Heart right ventricle (tissue), 16 donors: ENCODE results near the gene NAPA. TPM values are rescaled to one million over a fixed set of nuclear protein-coding genes. Genes with fewer than 3 reads are reported as not detected.

Experiments used
- ATAC-seq, 8 donors: fragments of 200-7000 bp; cut with Tn5 transposase; one replicate each; pipeline ENCODE4 v1.9.1; 2020; ENCODE audit warnings: mild to moderate bottlenecking in 8 of 8, moderate library complexity in 8 of 8, moderate number of reproducible peaks in 1 of 8
- DNase-seq, 2 donors: peaks; one replicate each; pipeline ENCODE4 v3.0.0-alpha.2; 2020
- H3K27ac ChIP-seq, 10 donors: fragments of 200-600 bp; sonication (generic) in 2 of 10; one replicate each; pipeline versions ENCODE4 v1.5.0 to v1.8.0; 2020 to 2022; ENCODE audit warnings: mild to moderate bottlenecking in 3 of 10
- H3K27me3 ChIP-seq, 7 donors: fragments of 200-600 bp; one replicate each; pipeline ENCODE4 v1.8.0; 2021 to 2022; ENCODE audit warnings: mild to moderate bottlenecking in 2 of 7
- H3K36me3 ChIP-seq, 9 donors: fragments of 200-600 bp; sonication (generic) in 1 of 9; one replicate each; pipeline versions ENCODE4 v1.5.0 to v1.8.0; 2020 to 2022; ENCODE audit warnings: mild to moderate bottlenecking in 2 of 9
- H3K4me1 ChIP-seq, 9 donors: fragments of 200-600 bp; sonication (generic) in 1 of 9; one replicate each; pipeline versions ENCODE4 v1.5.0 to v1.8.0; 2020 to 2022; ENCODE audit warnings: mild to moderate bottlenecking in 4 of 9
- H3K4me3 ChIP-seq, 10 donors: fragments of 200-600 bp; sonication (generic) in 2 of 10; one replicate each; pipeline versions ENCODE4 v1.5.0 to v1.8.0; 2020 to 2022; ENCODE audit warnings: mild to moderate bottlenecking in 7 of 10, moderate library complexity in 2 of 10
- H3K9me3 ChIP-seq, 11 donors: fragments of 200-600 bp in 10 of 11; sonication (generic) in 2 of 11; one replicate each; pipeline versions ENCODE4 v1.5.0 to v1.8.0; 2013 to 2022; ENCODE audit warnings: mild to moderate bottlenecking in 2 of 11, control low read depth in 1 of 11, moderate library complexity in 1 of 11
- WGBS, 2 donors: extraction: QIAGEN DNeasy Blood & Tissue Kit; methylation state at CpG; one replicate each; pipeline ENCODE4 v1.1.7; 2013; ENCODE audit warnings: inconsistent platforms in 1 of 2; 5-methylcytosine and 5-hydroxymethylcytosine counted together
- intact Hi-C, 10 donors: fragments of 100-400 bp; cut with DNase I; formaldehyde crosslinking; loops; one replicate each; pipeline versions ENCODE4 v1.11.1 to v1.14.2; 2022
- polyA plus RNA-seq, 2 donors: library from polyadenylated mRNA; stranded (reverse); fragments of 200-250 nt; gene quantifications; one replicate each; pipeline ENCODE4 v1.2.3, GENCODE V29; 2013
- total RNA-seq, 10 donors: library from RNA; stranded (reverse); fragmentation: NEBNext Ultra II Directional in 3 of 10; extraction: Animal tissue kit (Norgen Biotek cat#: 25700) in 3 of 10; gene quantifications; one replicate each; pipeline versions ENCODE4 v1.2.1 to v1.2.4, GENCODE V29; 2021 to 2023
- TF ChIP-seq, protein P1 (sequence below), 9 donors: fragments of 200-600 bp; sonication (generic) in 2 of 9; IDR thresholded peaks; one replicate each; pipeline versions ENCODE4 v1.5.0 to v1.8.0; 2021 to 2022; ENCODE audit warnings: antibody characterized with exemption in 9 of 9, mild to moderate bottlenecking in 5 of 9, moderate library complexity in 1 of 9
- donor health status: Arrhythmogenic right ventricular cardiomyopathy.
- donor health status: ischemic (EF 13 %, LVEDD 7.1; RV severe dilation, severe dysfunction).
- donor health status: healthy with polysubstance abuse.
- donor health status: DM: no; HTN: yes; CAD: no.
- donor health status: DM: no; HTN: no; CAD: no.
- donor health status: ischemic (EF 25% LVEDD 6.9; RV normal size, moderate dysfunction).
- donor health status: ischemic (EF 25% LVEDD 5.7; RV mildly dilated, moderate dysfunction).
- donor health status: healthy.
- donor health status: DM: yes; HTN: yes; CAD: no.
- donor health status: Ischemic cardiomyopathy.
- donor health status: ischemic (EF 35%, LVEDD 5.7; RV mildly dilated, moderate dysfunction).
- donor health status: nonischemic (EF 11% LVEDD 7.7; RV severe dilation, severe dysfunction).
- donor health status: DM: yes; HTN: yes; CAD: no.
- donor health status: PGD.
- donor health status: ischemic (EF 29% LVEDD 5.4; RV normal size, mild dysfunction).
- donor health status: nonischemic (EF 23%, LVEDD 6.1; RV moderate dilation, normal function).

Gene NAPA
- total and polyA plus RNA-seq, 12 donors = 115 to 183 (median 125) TPM

- peak overlapping the region in 7 of 10 donors; percentile 5 to 71 (median 55) for H3K27ac ChIP-seq
- WGBS, 2 donors = 81% methylated on average over 5 of the region's 5 CpGs
- H3K4me3 ChIP-seq = no peak overlapping the region
- DNase-seq (no peak), ATAC-seq (no peak)
- TF ChIP-seq, protein P1, sequence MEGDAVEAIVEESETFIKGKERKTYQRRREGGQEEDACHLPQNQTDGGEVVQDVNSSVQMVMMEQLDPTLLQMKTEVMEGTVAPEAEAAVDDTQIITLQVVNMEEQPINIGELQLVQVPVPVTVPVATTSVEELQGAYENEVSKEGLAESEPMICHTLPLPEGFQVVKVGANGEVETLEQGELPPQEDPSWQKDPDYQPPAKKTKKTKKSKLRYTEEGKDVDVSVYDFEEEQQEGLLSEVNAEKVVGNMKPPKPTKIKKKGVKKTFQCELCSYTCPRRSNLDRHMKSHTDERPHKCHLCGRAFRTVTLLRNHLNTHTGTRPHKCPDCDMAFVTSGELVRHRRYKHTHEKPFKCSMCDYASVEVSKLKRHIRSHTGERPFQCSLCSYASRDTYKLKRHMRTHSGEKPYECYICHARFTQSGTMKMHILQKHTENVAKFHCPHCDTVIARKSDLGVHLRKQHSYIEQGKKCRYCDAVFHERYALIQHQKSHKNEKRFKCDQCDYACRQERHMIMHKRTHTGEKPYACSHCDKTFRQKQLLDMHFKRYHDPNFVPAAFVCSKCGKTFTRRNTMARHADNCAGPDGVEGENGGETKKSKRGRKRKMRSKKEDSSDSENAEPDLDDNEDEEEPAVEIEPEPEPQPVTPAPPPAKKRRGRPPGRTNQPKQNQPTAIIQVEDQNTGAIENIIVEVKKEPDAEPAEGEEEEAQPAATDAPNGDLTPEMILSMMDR (IDR thresholded peaks at IDR 0.05) = no peak
- intact Hi-C loops = no loop called here
- no peaks in the 10 kb centered on the region for H3K9me3 ChIP-seq
- no peaks in the 10 kb centered on the region for H3K27me3 ChIP-seq
- peaks cover 0 to 70% (median 36%) of the 10 kb centered on the region in 9 donors for H3K4me1 ChIP-seq
- peaks cover 0 to 93% (median 33%) of the 10 kb centered on the region in 9 donors for H3K36me3 ChIP-seq
These were observed 20.7 kb downstream of the NAPA start for GRCh38 chr19:47494211-47494547.

DNA sequence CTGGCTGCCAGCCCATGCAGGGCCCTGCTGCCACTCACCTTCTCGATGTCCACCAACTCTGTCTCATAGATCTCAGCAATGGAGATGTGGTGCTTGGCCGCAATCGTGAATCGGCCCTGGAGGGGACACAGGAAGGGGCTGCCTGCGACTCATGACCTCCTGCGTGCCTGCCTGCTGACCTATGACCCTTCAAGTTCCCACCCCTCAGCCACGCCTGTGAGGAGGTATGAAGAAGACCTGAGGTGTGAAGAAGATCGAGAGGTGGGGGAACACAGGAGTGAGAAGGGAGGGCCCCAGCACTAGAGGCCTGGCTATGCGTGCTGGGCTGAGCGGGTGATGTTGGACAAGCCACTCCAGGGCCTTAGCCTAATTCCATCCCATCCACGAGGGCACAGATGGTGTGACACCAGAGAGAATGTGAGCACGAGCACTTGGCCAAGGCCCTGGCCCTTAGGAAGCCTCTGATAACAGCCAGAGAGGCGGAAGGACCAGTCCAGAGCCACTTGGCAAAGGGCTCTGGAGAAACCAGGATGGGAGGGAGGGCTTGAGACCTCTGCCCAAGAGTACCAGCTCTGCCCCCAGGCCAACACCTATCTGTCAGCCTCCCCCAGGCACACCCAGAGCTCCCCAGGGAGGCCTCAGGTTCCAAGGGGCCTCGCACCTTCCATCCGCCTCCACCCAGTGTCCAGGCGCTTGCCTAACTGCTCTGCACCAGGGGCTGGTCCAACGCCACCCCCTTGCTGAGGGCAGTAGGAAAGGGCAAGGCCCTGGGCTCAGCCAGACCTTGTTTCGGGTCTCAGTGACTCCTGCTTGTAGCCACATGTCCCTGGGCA, 21.3 kb downstream of the NAPA start:
- H3K27me3 ChIP-seq = no peaks in the 10 kb centered on the region
- no peaks in the 10 kb centered on the region for H3K9me3 ChIP-seq
- WGBS, 2 donors = 68 to 72% methylated on average over 18 of the region's 18 CpGs
- peak overlapping the region in 7 of 10 donors; percentile 5 to 71 (median 55) for H3K27ac ChIP-seq
- intact Hi-C loops = no loop called here
- ATAC-seq = peak; percentile 36 to 81 (median 68)
- DNase-seq = peak in 1 of 2 donors; percentile 56
- peaks cover 0 to 66% (median 36%) of the 10 kb centered on the region in 9 donors for H3K4me1 ChIP-seq
- no peak overlapping the region for H3K4me3 ChIP-seq
- peaks cover 0 to 93% (median 27%) of the 10 kb centered on the region in 9 donors for H3K36me3 ChIP-seq
- TF ChIP-seq, protein P1 (IDR thresholded peaks at IDR 0.05) = no peak

DNA sequence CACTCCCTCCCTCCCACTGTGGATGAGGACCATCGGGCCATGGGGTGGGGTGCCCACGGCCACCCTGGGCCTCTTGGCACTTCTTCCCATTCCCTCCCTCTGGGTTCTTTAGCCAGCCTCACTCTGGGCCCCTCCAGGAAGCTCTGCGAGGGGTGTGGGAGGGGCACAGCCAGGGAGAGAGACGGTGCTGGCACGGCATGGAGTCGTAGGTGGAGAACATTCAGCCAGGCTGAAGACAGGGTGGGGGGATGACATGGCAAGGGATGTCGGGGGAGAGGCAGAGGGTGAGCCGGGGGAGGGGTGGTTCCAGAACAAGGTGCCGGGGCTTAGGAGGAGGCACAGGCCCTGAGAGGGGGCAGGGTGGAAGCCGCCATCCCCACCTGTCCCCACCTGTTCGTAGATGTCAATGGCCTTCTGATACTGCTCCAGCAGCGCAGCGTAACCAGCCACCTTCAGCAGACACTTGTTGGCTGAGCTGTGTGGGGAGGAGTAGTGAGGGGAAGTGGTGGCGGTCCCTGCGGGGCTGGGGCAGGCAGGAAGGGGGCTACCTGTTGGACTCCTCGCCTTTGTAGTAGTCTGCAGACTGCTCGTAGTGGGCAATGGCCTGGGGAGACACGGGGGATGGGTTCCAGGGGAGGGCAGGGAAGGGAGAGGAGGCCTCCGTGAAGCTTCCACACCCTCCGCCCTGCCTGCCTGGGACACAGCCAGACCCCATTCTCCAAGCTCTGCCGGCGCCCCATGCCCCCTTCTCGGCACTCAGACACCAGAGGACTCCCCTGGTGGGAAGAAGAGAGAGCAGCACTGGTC, 22.1 kb downstream of the NAPA start:
- no peak overlapping the region for H3K4me3 ChIP-seq
- peak in 3 of 8 donors; percentile 2 to 24 (median 4) for ATAC-seq
- H3K27me3 ChIP-seq = no peaks in the 10 kb centered on the region
- TF ChIP-seq, protein P1 (IDR thresholded peaks at IDR 0.05) = no peak
- 76% methylated on average over 22 to 23 of the region's 23 CpGs for WGBS, 2 donors
- peaks cover 0 to 58% (median 28%) of the 10 kb centered on the region in 9 donors for H3K4me1 ChIP-seq
- H3K27ac ChIP-seq = peak overlapping the region in 5 of 10 donors; percentile 39 to 71 (median 56)
- no peaks in the 10 kb centered on the region for H3K9me3 ChIP-seq
- peaks cover 0 to 93% (median 26%) of the 10 kb centered on the region in 9 donors for H3K36me3 ChIP-seq
- intact Hi-C loops = no loop called here
- no peak for DNase-seq

GRCh38 chr19:47492137-47492533, 22.7 kb downstream of the NAPA start:
- H3K27me3 ChIP-seq = no peaks in the 10 kb centered on the region
- no peak overlapping the region for H3K4me3 ChIP-seq
- H3K9me3 ChIP-seq = no peaks in the 10 kb centered on the region
- 90 to 91% methylated on average over 14 of the region's 14 CpGs for WGBS, 2 donors
- peaks cover 0 to 93% (median 22%) of the 10 kb centered on the region in 9 donors for H3K36me3 ChIP-seq
- ATAC-seq (peak in 1 of 8 donors; percentile 10), DNase-seq (no peak)
- peaks cover 0 to 51% (median 25%) of the 10 kb centered on the region in 9 donors for H3K4me1 ChIP-seq
- TF ChIP-seq, protein P1 (IDR thresholded peaks at IDR 0.05) = no peak
- intact Hi-C loops = no loop called here
- H3K27ac ChIP-seq = peak overlapping the region in 1 of 10 donors; percentile 39
